Erythroblast (primary cell): Measurements from ENCODE around the gene DENND4C.
"Not testable (repeated sequence)": the region's sequence is repeated elsewhere in the genome, so short reads cannot be mapped to it uniquely, and the experiment has no call there.

Source experiments
- DNase-seq, 2 experiments: peaks; one replicate each; lab custom pipeline; 2025; lab: John Stamatoyannopoulos, UW
- GATA1 ChIP-seq: IDR thresholded peaks from 2 replicates; pipeline ENCODE4 v1.6.1; 2011; ENCODE audit warnings: low read depth, mild to moderate bottlenecking, control low read depth, low read length, moderate library complexity
- POLR2A ChIP-seq: IDR thresholded peaks from 2 replicates; pipeline ENCODE4 v1.6.1; 2011; ENCODE audit warnings: mild to moderate bottlenecking, low read length

Gene DENND4C

GRCh38 chr9:19230355-19231125, at the start of gene DENND4C:
Gene DENND4C (plus strand): TSS chr9:19230693. CDS start chr9:19276175, 45,482 bp downstream.
- no peak for TF ChIP-seq GATA1
- TF ChIP-seq POLR2A: peak; percentile 80
- peak; percentile 90 to 91 for DNase-seq

GRCh38 chr9:19180991-19181390, 49.5 kb upstream of the DENND4C start:
- TF ChIP-seq GATA1 (no peak), POLR2A (no peak)
- DNase-seq: no peak

- no peak for TF ChIP-seq POLR2A
- TF ChIP-seq GATA1: no peak
- peak in 1 of 2 experiments; percentile 9 for DNase-seq
Measured at GRCh38 chr9:19181561-19181960, 48.9 kb upstream of the DENND4C start.

GRCh38 chr9:19184144-19184917, 46.2 kb upstream of the DENND4C start:
- DNase-seq: peak; percentile 26 to 56
- TF ChIP-seq GATA1 (no peak), POLR2A (peak; percentile 21)

- no peak for DNase-seq
- TF ChIP-seq POLR2A (no peak), GATA1 (no peak)
Measured at GRCh38 chr9:19185191-19185590, 45.3 kb upstream of the DENND4C start.

- DNase-seq: no peak
- TF ChIP-seq POLR2A: no peak
- TF ChIP-seq GATA1: no peak
Measured at GRCh38 chr9:19186232-19186631, 44.3 kb upstream of the DENND4C start.

GRCh38 chr9:19188771-19189170, 41.7 kb upstream of the DENND4C start:
- TF ChIP-seq POLR2A (no peak), GATA1 (no peak)
- DNase-seq: no peak

- DNase-seq: no peak
Measured at GRCh38 chr9:19192202-19193028, 38.1 kb upstream of the DENND4C start.

GRCh38 chr9:19193029-19193324, 37.5 kb upstream of the DENND4C start:
- TF ChIP-seq GATA1 (no peak), POLR2A (no peak)
- no peak for DNase-seq

More at GRCh38 chr9:19192202-19193028, 38.1 kb upstream of the DENND4C start:
- no peak for TF ChIP-seq POLR2A
- no peak for TF ChIP-seq GATA1

- DNase-seq: not testable (repeated sequence)
Measured at GRCh38 chr9:19193358-19193973, 37.0 kb upstream of the DENND4C start.

GRCh38 chr9:19198406-19198805, 32.1 kb upstream of the DENND4C start:
- TF ChIP-seq POLR2A (no peak), GATA1 (no peak)
- no peak for DNase-seq

- DNase-seq: peak; percentile 8 to 46
- TF ChIP-seq POLR2A (no peak), GATA1 (no peak)
Measured at GRCh38 chr9:19199012-19199411, 31.5 kb upstream of the DENND4C start.

GRCh38 chr9:19200229-19200628, 30.3 kb upstream of the DENND4C start:
- no peak for DNase-seq
- no peak for TF ChIP-seq POLR2A
- TF ChIP-seq GATA1: no peak
